Activated naive CD8-positive, alpha-beta T cell treated with anti-CD3 and anti-CD28 coated beads, Interleukin-2, amount 50 U/mL, for 16 hours (primary cell): Measurements from ENCODE around the gene FAM3A.

Experiments used
- DNase-seq: peaks from one replicate; pipeline ENCODE4 v3.0.0-alpha.2; 2020; ENCODE audit warnings: low read depth, low spot score

Gene FAM3A

GRCh38 chrX:154534526-154535322 lies 18.7 kb upstream of the FAM3A start:
- peak; percentile 67 for DNase-seq

GRCh38 chrX:154532690-154533089 lies 16.7 kb upstream of the FAM3A start:
- no peak for DNase-seq

DNA sequence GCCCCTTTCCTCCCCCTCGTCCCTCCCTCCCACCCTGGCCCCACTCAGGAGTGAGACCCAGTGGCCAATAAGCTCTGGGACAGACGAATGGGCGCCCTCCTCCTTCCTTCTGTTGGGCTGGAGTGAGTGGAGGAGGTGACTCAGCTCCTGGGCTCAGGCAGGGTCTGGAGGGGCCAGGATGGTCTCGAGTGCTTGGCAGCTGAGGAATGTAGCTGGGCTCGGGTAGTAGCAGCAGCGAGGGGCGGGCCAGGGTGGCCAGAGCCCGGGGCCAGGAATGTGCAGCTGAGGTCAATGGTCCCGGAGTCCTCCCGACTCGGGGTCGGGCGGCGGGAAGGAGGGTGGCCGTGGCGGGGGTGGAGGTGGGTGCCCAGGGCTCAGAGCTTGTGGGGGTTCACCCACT lies 15.6 kb upstream of the FAM3A start:
- DNase-seq, result no peak

DNA sequence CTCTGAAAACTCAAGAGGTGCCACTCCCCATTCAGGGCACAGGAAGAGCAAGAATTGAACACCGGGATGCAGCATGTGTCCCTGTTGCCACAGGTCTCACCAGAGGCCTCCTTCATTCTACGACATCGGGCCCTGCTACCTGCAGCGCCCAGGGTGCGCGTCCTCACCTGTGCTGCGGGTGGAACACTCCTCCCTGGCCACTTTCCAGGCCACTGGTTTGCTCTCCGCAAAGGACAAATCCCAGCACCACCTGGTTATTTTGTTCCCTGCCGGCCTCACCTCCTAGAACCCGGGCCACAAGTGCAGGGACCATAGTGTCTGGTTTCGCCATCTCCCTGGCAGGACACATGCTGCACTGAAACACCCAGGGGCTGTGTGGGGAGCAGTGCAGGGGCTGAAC lies 14.3 kb upstream of the FAM3A start:
- no peak for DNase-seq

DNA sequence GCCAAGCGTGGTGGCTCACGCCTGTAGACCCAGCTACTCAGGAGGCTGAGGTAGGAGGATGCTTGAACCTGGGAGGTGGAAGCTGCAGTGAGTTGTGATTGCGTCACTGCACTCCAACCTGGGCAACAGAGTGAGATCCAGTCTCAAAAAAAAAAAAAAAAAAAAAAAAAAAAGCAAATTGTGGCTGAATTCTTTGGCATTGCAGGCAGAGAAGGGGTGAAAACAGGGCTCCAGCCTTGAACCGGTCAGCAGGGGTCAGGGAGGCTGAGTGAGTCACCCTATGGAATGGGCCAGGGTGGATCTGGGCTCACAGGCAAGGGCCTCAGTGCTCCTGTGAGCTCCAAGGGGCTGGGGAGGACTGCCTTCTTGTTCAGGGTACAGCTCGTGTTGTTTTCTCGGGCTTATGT lies 13.2 kb upstream of the FAM3A start:
- no peak for DNase-seq

DNA sequence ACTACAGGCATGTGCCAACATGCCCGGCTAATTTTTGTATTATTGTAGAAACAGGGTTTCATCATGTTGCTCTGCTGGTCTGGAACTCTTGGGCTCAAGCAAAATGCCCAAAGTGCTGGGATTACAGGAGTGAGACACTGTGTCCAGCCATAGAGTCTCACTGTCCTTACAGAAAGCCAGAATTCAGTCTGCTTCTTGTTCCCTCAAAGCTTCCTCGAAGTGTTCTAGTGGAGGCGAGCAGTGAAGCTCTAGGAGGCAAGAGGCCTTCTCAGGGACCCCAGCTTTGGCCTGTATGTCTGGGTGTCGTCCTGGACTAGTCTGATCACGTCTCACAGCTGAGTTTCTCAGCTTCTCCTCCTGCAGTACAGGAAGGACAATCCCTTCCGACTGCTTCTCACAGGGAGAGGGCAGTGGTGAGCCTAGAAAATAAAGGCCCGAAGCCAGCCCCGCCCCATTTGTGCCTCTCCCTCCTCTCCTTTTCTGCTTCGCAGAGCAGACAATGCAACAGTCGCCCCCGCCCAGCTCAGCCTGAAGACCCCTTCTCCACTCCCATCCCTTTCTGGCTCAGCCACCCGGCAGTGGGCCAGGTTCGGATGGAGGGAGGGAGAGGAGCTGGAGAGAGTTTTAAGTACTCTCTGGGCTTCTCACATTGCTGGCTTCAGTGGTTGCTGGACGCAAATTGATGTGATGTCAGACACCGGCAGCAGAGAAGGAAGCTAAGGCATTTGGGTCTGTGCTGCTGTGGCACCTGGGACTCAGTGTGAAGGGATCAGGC lies 11.1 kb upstream of the FAM3A start:
- no peak for DNase-seq

DNA sequence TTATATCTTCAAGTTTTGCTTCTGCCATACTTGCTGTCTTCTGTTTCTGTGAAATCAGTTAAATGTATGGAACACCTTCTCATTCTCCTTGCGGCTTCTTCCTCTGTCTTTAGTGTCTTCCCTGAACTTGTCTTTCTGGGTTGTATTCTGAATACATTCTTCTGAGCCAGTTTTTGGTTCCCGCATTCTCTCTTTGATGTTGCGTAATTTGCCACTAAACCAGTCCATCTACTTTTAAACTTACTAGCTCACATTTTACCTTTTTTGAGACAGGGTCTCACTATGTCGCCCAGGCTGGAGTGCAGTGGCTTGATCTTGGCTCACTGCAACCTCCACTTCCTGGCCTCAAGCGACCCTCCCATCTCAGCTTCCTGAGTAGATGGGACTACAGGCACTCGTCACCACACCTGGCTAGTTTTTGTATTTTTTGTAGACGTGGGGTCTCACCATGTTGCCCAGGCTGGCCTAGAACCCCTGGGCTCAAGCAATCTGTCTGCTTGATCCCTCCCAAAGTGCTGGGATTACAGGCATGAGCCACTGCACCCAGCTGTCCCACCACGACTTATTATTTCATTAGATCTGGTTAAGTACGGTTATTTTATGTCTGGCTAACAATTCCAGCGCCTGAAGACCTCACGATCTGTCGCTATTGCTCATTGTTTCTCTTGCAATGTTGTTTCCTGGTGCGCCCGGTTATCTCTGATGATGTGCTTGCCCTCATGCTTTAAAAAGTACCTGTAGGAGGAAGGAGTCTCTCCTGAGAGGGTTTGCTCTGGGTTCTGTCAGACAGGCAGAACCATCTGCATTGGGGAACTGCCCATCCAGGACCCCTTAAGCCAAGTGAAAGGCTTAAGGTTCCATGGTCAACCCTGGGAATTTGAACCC lies 9.8 kb upstream of the FAM3A start:
- no peak for DNase-seq

GRCh38 chrX:154519389-154519788 lies 3.4 kb upstream of the FAM3A start:
- no peak for DNase-seq

- no peak for DNase-seq
Measured at GRCh38 chrX:154517101-154517781, 1.2 kb upstream of the FAM3A start.

DNA sequence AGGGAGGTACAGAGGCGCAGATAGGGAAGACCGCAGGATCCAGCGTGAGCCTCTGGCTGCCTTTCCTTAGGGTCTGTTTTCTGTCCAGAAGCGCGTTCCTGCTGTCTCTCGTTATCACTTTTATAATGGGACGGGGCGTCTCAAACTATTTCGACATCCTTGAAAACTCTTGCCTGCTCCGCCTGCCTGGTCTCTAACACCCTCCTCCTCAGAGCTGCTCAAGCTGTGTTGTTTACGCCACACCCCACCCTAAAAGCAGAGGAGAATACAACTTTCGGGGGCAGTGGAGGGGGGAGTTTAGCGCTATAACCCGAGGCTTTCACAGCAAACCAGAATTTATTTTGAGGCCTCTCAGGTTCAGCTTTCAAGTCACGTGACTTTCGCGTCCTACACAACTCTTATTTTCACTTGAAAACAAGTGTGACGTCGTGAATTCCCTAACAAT lies 646 bp upstream of the FAM3A start:
- DNase-seq, result no peak

DNA sequence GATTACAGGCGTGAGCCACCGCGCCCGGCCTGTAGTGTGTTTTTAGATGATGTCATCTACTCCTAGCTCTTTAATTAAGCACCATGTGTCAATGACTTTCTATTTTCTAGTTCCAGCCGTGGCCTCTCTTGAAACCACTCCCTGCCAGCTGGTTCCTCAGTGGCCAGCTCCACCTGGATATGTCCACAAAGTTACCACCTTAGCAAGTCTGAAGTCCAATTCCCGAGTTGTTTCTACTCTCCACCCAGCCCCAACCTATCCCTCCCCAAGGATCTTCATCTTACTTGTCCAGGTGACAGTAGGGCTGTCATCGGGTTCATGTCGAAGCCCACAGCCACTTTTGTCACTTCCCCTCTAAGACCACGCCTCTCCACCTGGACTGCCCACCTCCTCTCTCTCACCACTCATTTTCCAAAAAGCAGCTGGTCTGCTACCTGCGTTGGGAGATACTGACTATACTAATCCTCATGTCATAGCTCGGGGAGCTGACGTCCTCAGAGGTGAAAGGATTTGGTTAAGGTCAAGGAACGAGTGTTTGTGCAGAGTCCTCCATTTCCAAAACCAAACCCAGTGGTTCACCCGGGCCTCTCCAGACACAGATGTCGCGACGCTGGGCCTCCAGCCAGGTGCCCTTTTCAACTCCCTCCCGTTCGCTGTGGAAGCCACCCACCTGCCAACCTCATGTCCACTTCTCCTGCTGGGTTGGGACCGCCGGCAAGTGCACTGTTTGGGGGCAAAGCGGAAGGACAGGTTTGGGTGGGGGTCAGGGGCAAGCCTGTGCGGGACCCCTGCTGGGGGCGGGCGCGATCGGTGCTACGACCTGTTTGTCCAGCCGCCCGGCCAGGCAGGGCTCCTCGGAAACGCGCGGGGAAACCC lies 704 bp downstream of the FAM3A start:
- DNase-seq, result no peak

- DNase-seq, result no peak
Measured at GRCh38 chrX:154513716-154514115, 2.3 kb downstream of the FAM3A start.

DNA sequence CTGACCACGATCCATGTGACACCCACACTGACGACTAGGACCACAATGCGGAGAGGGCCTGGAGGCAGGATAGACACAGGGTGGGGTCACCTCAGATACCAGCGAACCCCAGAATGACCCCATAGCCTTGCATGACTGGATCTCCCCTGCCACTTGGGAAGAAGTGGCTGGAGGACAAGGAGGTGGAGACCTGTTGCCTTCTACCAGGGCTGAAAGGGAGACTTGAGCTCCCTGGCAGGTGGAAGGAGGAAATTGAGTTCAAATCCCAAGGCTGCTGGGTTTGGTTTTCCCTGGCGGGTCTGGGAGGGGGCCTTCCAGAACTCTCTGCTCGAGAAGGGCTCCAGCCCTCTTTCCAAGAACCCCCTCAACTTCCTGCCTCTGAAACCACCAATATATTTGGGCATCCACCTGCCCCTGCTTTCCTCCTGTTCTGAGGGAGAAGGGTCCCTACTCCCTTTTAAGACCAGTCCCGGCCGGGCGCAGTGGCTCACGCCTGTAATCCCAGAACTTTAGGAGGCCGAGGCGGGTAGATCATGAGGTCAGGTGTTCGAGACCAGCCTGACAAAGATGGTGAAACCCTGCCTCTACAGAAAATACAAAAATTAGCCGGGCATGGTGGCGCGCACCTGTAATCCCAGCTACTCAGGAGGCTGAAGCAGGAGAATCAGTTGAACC lies 3.0 kb downstream of the FAM3A start:
- DNase-seq, result no peak

- DNase-seq, result no peak
Measured at GRCh38 chrX:154511761-154512160, 4.3 kb downstream of the FAM3A start.

DNA sequence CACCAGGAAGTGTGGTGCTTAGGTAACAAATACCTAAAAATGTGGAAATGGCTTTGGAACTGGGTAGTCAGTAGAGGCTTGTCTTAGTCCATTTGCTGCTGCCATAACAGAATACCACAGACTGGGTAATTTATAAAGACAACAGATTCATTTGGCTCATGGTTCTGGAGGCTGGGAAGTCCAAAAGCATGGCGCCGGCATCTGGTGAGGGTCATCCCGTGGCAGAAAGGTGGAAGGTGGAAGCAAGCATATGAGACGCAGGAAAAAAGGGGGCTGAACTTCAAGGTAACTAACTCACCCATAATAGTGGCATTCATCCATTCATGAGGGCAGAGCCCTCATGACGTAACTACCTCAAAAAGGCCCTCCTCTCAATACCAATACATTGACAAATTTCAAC lies 6.6 kb downstream of the FAM3A start:
- no peak for DNase-seq

GRCh38 chrX:154508384-154508745 lies 7.7 kb downstream of the FAM3A start:
- no peak for DNase-seq

- no peak for DNase-seq
Measured at GRCh38 chrX:154507673-154508383, 8.2 kb downstream of the FAM3A start.

GRCh38 chrX:154506483-154507332 lies 9.3 kb downstream of the FAM3A start:
- DNase-seq, result no peak
